Esophagus muscularis mucosa (tissue), 3 donors: ENCODE results near the gene SPEM2.

Experiments used
- POLR2A ChIP-seq: fragments of 450-650 bp; IDR thresholded peaks from one replicate; pipeline ENCODE4 v1.6.1; 2017; ENCODE audit warnings: antibody characterized with exemption, moderate library complexity, mild to moderate bottlenecking, low read depth
- TF ChIP-seq, protein P1 (sequence below), 3 experiments: fragments of 200-600 bp in 2 of 3; fragments of 450-650 bp in 1 of 3; sonication (generic) in 2 of 3; IDR thresholded peaks; one replicate each; pipeline ENCODE4 v1.5.1; 2017 to 2019; ENCODE audit warnings: antibody characterized with exemption in 3 of 3, mild to moderate bottlenecking in 2 of 3, moderate library complexity in 1 of 3

DNA sequence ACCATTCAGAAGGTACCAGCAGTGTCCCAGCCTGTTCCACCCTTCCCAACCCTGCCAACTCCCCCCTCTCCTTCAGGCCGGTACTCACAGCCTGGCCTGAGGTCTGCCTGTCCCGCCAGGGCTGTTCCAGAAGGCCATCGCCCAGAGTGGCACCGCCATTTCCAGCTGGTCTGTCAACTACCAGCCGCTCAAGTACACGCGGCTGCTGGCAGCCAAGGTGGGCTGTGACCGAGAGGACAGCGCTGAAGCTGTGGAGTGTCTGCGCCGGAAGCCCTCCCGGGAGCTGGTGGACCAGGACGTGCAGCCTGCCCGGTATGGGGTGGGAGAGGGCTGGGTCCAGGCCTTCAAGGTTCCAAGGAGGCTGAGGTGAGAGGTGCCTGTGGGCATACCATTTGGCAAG, 10.6 kb upstream of the SPEM2 start:
- TF ChIP-seq, protein P1, sequence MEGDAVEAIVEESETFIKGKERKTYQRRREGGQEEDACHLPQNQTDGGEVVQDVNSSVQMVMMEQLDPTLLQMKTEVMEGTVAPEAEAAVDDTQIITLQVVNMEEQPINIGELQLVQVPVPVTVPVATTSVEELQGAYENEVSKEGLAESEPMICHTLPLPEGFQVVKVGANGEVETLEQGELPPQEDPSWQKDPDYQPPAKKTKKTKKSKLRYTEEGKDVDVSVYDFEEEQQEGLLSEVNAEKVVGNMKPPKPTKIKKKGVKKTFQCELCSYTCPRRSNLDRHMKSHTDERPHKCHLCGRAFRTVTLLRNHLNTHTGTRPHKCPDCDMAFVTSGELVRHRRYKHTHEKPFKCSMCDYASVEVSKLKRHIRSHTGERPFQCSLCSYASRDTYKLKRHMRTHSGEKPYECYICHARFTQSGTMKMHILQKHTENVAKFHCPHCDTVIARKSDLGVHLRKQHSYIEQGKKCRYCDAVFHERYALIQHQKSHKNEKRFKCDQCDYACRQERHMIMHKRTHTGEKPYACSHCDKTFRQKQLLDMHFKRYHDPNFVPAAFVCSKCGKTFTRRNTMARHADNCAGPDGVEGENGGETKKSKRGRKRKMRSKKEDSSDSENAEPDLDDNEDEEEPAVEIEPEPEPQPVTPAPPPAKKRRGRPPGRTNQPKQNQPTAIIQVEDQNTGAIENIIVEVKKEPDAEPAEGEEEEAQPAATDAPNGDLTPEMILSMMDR (IDR thresholded peaks at IDR 0.05) = no peak
- TF ChIP-seq POLR2A = no peak
